NCI-H2029 (cell line): Measurements from ENCODE around the gene NXPH3.
"Not testable (repeated sequence)": the region's sequence is repeated elsewhere in the genome, so short reads cannot be mapped to it uniquely, and the experiment has no call there.

Experiments used
- DNase-seq: peaks from one replicate; lab custom pipeline; 2025; lab: John Stamatoyannopoulos, UW

The NXPH3 gene

DNA sequence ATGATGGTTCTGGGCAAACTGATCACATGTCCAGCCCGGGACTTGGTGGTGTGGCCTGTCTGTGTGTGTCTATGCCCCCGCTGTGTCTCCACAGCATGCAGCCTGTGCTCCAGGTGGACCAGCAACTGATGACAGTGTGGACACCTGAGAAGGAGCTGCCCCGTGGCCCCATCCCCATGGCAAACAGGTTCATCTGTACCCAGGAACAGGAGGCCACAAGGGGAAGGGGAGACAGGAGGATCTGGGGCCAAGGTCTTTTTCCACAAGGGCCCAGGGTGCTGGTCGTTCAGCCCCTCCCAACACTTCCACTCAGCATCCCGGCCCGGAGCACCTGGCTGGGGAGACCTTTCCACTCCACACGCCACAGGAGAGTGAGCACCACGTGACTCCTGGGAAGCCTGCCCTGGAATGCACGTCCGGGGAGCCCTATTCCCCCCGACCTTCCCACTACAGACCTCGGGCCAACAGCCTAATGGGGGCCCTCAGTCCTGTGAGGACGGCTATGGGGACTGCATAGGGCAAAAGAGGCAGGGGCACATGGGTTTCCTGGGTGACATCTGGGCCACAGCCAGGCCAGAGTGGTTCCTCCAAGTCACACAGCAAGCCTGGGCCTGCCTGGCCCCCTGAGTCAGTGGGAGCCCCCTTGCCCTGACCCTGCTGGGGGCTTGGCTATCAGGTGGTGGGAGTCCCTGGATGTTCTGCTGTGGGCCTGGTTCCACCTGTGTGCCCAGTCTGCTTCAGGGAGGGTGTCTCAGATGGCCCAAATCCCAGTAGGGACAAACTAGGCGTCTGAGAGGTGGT is 20.8 kb upstream of the NXPH3 start:
- DNase-seq: no peak

DNA sequence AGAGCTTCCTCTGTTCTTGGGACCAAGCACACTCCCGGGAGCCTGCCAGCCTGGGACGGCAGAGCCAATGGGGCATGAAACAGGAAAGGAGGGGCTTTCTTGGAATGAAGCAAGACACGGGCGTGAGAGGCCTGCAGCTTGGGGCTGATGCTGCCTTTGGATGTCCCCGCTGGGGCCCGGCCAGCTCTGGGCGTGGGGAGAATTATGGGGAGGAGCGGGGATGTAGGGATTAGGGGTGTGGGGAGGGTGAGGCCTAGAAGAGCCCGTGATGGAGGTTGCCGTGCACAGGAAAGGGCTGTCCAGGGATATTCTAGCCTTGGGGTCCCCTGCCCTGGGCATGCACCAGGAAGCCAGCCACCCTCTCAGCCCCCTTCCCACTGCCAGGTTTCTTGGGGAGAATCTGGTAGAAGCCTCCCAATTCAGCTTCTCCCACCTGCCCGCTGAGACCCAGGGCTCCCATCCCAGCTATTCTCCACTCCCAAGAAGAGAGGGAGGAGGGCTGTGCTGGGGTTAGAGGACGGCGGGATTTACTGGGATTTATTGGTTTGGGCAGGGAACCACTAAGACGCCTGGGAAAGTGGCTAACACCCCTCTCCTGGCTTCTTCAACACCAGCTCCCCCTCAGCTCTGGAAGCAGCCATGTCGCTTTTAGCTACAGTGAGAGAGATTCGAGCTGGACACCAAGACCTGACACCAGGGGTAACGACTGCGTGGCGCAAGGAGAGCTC is 20.0 kb upstream of the NXPH3 start:
- DNase-seq: no peak

GRCh38 chr17:49556223-49556943 is 19.3 kb upstream of the NXPH3 start:
- peak; percentile 30 for DNase-seq

DNA sequence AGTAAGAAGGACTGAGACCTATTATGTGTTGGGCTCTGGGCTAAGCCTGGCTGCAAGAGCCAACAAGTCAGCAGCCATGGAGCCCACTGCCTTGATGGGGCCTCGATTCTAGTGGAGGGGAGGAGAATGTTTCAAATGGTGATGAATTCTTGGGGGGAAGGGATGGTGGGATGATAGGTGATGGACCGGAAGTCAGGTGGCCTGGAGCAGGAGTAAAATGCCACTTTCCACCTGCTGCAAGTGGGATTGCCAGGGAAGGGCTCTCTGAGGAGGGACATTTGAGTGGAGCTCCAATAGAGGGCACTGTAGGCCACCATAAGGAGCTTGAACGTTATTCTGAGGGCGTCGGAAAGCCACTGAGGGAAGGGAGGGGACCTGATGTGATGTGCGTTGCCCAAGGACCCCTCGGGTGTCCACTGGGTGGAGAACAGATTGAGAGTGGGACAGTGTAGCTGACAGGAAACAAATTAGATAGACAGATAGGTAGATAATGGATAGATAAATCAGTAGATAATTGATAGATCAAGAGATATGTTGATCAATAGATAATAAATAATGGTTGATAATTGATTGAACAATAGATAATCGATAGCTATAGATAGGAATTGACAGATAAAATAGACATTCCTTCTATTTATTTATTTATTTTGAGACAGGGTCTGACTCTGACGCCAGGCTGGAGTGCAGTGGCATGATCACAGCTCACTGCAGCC is 18.2 kb upstream of the NXPH3 start:
- peak; percentile 50 for DNase-seq

DNA sequence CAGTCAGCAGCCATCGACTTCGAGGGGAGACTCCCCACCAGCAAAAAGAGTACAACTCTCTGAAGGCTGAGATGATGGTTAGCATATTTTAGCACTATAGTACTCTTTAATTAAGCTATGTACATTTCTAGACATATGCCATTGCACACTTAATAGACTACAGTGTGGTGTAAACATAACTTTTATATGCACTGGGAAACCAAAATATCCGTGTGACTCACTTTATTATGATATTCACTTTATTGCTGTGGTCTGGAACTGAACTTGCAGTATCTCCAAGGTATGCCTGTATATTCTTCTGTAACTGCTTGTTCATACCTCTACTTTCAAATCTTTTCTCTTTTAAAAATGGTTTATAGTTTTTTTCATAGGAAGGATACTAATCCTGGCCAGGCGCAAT is 11.0 kb upstream of the NXPH3 start:
- DNase-seq: no peak

DNA sequence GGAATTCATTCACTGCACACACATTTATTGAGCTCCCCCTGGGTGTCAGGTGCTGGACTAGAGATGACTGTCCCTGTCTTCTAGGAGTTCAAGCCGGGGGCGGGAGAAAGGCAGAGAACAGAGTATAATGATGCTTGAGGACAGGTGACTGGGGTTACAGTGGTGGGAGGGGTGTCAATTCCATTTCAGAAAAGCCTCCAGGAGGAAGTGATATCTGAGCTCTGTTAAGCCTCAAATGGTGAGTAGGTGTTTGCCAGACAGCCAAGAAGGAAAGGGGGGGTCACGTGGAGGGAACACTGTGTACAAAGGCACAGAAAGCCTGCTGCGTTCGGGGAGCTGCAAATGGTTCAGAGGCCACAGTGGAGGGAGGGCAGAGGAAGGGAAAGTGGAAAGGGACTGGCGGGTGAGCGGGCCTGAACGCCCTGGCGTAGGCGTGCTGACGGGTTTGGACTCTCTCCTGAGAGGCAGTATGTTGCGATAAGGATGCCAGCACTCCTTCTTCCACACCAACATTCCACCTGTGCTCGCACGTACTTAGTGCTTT is 9.7 kb upstream of the NXPH3 start:
- peak; percentile 79 for DNase-seq

- no peak for DNase-seq
Observed at GRCh38 chr17:49566668-49567071, 9.0 kb upstream of the NXPH3 start.

DNA sequence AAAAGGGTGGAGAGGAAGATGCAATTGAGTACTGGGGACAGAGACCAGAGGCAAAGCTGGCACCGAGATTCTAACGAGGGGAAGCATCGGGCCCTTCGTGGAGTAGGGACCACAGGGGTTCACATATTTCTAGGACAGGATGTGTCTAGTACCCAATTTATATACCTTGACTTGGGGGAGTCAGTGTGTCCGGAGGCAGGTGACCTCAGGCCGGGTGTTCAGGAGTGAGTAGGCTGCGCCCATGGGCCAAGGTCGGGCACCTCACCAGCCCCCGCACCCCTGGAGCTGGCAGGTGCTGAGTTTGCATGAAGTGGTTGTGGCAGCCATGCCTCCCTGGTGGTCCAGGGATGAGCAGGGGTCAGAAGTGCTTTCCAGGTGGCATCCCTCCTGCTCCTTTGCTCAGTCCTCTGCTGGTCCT is 8.6 kb upstream of the NXPH3 start:
- DNase-seq: no peak

- peak; percentile 64 for DNase-seq
Observed at GRCh38 chr17:49567871-49568694, 7.6 kb upstream of the NXPH3 start.

GRCh38 chr17:49568695-49569047 is 7.0 kb upstream of the NXPH3 start:
- not testable (repeated sequence) for DNase-seq

- no peak for DNase-seq
Observed at GRCh38 chr17:49570540-49571242, 5.0 kb upstream of the NXPH3 start.

GRCh38 chr17:49571283-49571682 is 4.4 kb upstream of the NXPH3 start:
- DNase-seq: no peak

- no peak for DNase-seq
Observed at GRCh38 chr17:49571764-49572163, 3.9 kb upstream of the NXPH3 start.

DNA sequence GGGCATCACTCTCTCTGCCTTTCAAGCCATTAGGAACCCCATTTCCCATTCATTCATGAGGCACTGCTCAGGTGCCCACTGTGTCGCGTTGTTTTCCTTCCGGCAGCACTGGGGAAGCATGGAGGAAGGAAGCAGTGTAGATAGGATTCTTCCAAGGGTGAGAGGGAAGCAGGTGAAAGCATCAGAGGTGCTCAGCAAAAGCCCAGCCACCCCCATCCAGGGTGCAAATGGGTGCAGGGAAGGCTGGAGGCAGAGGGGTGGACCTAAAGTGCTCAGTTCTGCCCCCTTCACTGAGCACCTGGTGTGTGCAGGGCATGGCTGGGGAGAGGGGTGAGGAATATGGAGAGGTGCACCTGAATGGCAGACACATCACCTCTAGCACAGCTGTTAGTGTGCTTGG is 3.4 kb upstream of the NXPH3 start:
- no peak for DNase-seq

GRCh38 chr17:49572806-49573420 is 2.8 kb upstream of the NXPH3 start:
- DNase-seq: no peak

- no peak for DNase-seq
Observed at GRCh38 chr17:49573510-49574322, 2.0 kb upstream of the NXPH3 start.

GRCh38 chr17:49574323-49574781 is 1.3 kb upstream of the NXPH3 start:
- DNase-seq: no peak

GRCh38 chr17:49574945-49575678 is 559 bp upstream of the NXPH3 start:
- DNase-seq: peak; percentile 21
